T-cell (primary cell): ENCODE measurements around the gene MBD5. TPM values are rescaled to one million over a fixed set of nuclear protein-coding genes. Genes with fewer than 3 reads are reported as not detected.

ENCODE experiments used
- ATAC-seq, 4 experiments: fragments of 200-7000 bp in 3 of 4; fragments of 150-1000 bp in 1 of 4; cut with Tn5 transposase; replicated peaks in 1 of 4; 1 replicate in 3 of 4; 2 replicates in 1 of 4; pipeline ENCODE4 v1.10.0; 2021; ENCODE audit warnings: moderate library complexity in 3 of 4, mild to moderate bottlenecking in 2 of 4, moderate number of reproducible peaks in 1 of 4
- CTCF ChIA-PET, 2 donors: fragments of 300-600 bp; sonication (Branson Sonifier 250); formaldehyde crosslinking; loops; one replicate each; lab custom pipeline; 2022; ENCODE audit warnings: antibody characterized with exemption in 2 of 2; lab: Charles Lee
- POLR2A ChIA-PET, 2 donors: fragments of 300-600 bp; sonication (Branson Sonifier 250); formaldehyde crosslinking; loops; one replicate each; lab custom pipeline; 2022; ENCODE audit warnings: antibody characterized with exemption in 2 of 2; lab: Charles Lee
- DNase-seq, 35 experiments: peaks; one replicate each; pipeline versions ENCODE4 v3.0.0 to v3.0.0-alpha.2; 2013 to 2023
- H3K27ac ChIP-seq: one replicate; pipeline ENCODE4 v1.5.1; 2013; ENCODE audit warnings: low read length
- H3K27me3 ChIP-seq, 2 experiments: replicated peaks in 1 of 2; 1 replicate in 1 of 2; 2 replicates in 1 of 2; pipeline versions ENCODE4 v1.6.1 to v1.7.0; 2013; ENCODE audit warnings: low read length in 1 of 2, mixed read lengths in 1 of 2; ENCODE audit not compliant: control insufficient read depth in 2 of 2, insufficient read depth in 2 of 2; ENCODE audit errors: extremely low read depth in 1 of 2
- H3K36me3 ChIP-seq, 2 donors: 1 replicate in 1 of 2; 2 replicates in 1 of 2; pipeline versions ENCODE4 v1.6.1 to v1.7.0; 2013; ENCODE audit warnings: low read length in 1 of 2; ENCODE audit not compliant: control insufficient read depth in 2 of 2, insufficient read depth in 1 of 2; ENCODE audit errors: extremely low read depth in 1 of 2
- H3K4me1 ChIP-seq, 2 experiments: 1 replicate in 1 of 2; 2 replicates in 1 of 2; pipeline versions ENCODE4 v1.6.1 to v1.7.0; 2013; ENCODE audit warnings: low read length in 2 of 2, mixed read lengths in 1 of 2; ENCODE audit not compliant: insufficient read depth in 2 of 2, control insufficient read depth in 1 of 2; ENCODE audit errors: extremely low read depth in 1 of 2
- H3K4me3 ChIP-seq, 2 donors: 1 replicate in 1 of 2; 2 replicates in 1 of 2; pipeline versions ENCODE4 v1.5.1 to v1.7.0; 2013; ENCODE audit warnings: mild to moderate bottlenecking in 2 of 2, low read length in 1 of 2, moderate library complexity in 1 of 2; ENCODE audit not compliant: control insufficient read depth in 1 of 2; ENCODE audit errors: extremely low read depth in 1 of 2
- H3K9me3 ChIP-seq: 2 replicates; pipeline ENCODE4 v1.7.0; 2013
- H3K27ac Mint-ChIP-seq, 2 donors: one replicate each; pipeline ENCODE4 v1.8.0; 2020 to 2021; ENCODE audit warnings: mild to moderate bottlenecking in 2 of 2, mixed read lengths in 2 of 2
- H3K27me3 Mint-ChIP-seq, 2 donors: one replicate each; pipeline ENCODE4 v1.8.0; 2021 to 2022; ENCODE audit warnings: mixed read lengths in 2 of 2
- H3K36me3 Mint-ChIP-seq: one replicate; pipeline ENCODE4 v1.8.0; 2021; ENCODE audit warnings: mixed read lengths
- H3K4me1 Mint-ChIP-seq, 3 donors: one replicate each; pipeline ENCODE4 v1.8.0; 2020 to 2022; ENCODE audit warnings: mixed read lengths in 3 of 3, mild to moderate bottlenecking in 1 of 3
- H3K4me3 Mint-ChIP-seq, 3 donors: one replicate each; pipeline ENCODE4 v1.8.0; 2020 to 2022; ENCODE audit warnings: mild to moderate bottlenecking in 3 of 3, mixed read lengths in 3 of 3, moderate library complexity in 3 of 3
- H3K9me3 Mint-ChIP-seq, 3 donors: one replicate each; pipeline ENCODE4 v1.8.0; 2020 to 2022; ENCODE audit warnings: mixed read lengths in 3 of 3
- WGBS: methylation state at CpG from one replicate; pipeline ENCODE4 v1.1.5; 2013; ENCODE audit warnings: missing lambda C conversion rate; ENCODE audit not compliant: insufficient coverage; 5-methylcytosine and 5-hydroxymethylcytosine counted together
- total RNA-seq, 35 experiments: library from RNA in 6 of 35; stranded (reverse) in 6 of 35; fragments of 120-200 nt in 1 of 35; gene quantifications; one replicate each; pipeline versions ENCODE4 v1.2.1 to v1.2.4 and lab custom pipeline; 2013 to 2026

The MBD5 gene
- total RNA-seq, 5 donors from 2014 or later (not counting 1 experiment from before 2014, with no cell fraction given), result 34.6 to 81.9 (median 45.6) TPM

DNA sequence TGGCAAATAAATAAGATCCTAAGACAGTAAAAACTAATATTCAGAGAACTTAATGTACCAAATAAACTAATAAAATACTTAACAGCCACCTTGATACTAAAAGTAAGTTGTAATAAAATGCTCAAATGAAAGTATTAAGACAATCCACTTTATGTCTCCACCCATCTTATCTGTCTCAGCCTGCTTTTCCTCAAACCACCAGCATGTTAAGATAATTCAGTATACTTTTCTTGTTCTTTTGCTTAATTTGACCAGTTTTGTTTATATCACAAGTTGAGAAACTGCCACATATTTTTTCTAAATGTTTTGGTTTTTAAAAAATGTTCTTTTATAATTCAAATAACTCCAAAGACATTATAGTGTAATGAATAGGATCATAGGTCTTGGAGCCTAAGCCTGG lies 142.0 kb downstream of the MBD5 start:
- Mint-ChIP-seq H3K9me3 (no peaks in the 10 kb centered on the region), H3K4me1 (peaks cover 0 to 4% (median 2%) of the 10 kb centered on the region in 3 donors), H3K27me3 (no peaks in the 10 kb centered on the region), H3K36me3 (peaks cover 14% of the 10 kb centered on the region), H3K27ac (no peak overlapping the region), H3K4me3 (no peak overlapping the region)
- CTCF ChIA-PET, result no interaction called here
- DNase-seq (no peak), ATAC-seq (no peak)
- H3K27me3 ChIP-seq, result no peaks in the 10 kb centered on the region
- POLR2A ChIA-PET, result no interaction called here
- no peak overlapping the region for H3K4me3 ChIP-seq
- H3K27ac ChIP-seq, result no peak overlapping the region
- H3K4me1 ChIP-seq, result no peaks in the 10 kb centered on the region
- no peaks in the 10 kb centered on the region for H3K9me3 ChIP-seq
- no peaks in the 10 kb centered on the region for H3K36me3 ChIP-seq

DNA sequence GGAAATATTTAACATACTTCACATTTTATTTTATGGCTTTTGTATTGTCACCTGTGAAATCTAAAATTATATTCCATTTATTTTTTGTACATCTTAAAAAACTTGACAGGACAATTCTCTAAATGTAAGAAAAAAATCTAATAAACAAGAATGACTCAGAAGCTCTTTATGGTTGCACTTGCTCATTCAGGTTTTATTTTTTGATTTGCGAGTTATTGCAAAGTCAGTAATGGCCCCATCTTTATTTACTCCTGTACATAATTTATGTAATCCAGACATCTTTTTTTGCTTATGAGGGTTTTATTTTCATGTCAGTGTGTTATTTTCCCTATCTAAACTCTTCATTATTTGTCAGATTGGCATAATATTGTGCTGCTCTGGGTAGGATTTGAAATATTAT lies 145.1 kb downstream of the MBD5 start:
- Mint-ChIP-seq H3K4me3 (no peak overlapping the region), H3K9me3 (peaks cover 4 to 11% (median 5%) of the 10 kb centered on the region in 3 donors), H3K4me1 (peaks cover 0 to 6% (median 4%) of the 10 kb centered on the region in 3 donors), H3K27ac (no peak overlapping the region), H3K36me3 (peaks cover 26% of the 10 kb centered on the region), H3K27me3 (no peaks in the 10 kb centered on the region)
- Histone ChIP-seq H3K27ac (no peak overlapping the region), H3K36me3 (no peaks in the 10 kb centered on the region), H3K9me3 (no peaks in the 10 kb centered on the region), H3K4me1 (no peaks in the 10 kb centered on the region), H3K27me3 (no peaks in the 10 kb centered on the region), H3K4me3 (no peak overlapping the region)
- POLR2A ChIA-PET, result no interaction called here
- ATAC-seq (no peak), DNase-seq (no peak)
- WGBS, result no CpG with 5 or more reads among the region's 1 CpG
- CTCF ChIA-PET, result no interaction called here

DNA sequence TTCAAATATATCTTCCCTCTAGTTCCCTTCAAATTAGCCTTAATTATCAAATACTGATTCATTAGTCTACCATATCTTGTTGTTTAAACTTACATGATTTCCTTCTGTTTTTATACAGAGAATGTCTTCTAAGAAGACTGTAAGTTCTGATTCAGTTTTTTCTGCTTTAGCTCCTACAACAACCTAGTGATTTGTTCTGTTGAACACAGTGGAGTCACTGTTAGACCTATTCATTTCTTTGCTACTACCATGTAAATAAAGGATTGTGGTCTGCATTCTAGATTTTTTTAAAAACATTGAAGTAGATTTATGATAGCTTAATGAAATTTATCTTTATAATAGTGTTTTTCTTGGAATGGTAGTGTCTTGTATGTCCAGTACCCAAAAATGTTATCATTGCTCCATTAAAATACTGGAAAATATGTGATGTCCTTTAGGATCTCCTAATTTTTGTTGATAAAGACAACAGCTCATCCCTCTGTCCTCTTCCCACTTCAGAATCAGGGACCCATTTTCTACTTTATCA lies 146.4 kb downstream of the MBD5 start:
- peaks cover 4 to 11% (median 5%) of the 10 kb centered on the region in 3 donors for H3K9me3 Mint-ChIP-seq

DNA sequence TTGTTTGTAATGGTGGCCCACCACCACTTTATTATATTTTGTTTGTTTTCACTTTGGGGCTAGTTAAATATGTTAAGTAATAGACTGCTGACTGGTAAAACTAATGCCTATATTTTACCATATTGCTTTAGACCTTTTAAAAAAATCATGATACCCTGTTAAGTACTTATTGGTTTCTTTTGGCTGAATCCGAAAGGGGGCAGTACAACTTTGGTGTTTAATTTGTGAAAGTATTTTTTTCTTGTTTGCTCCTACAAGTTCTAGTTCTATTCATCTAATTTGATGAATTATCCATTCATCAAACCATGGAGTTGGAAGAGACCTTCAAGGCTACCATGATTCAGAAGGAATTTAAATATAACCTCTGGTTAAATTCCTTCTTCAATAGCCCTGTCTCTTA lies 147.0 kb downstream of the MBD5 start:
- CTCF ChIA-PET, result interaction anchor here in 1 of 2 donors (0.7 kb wide), 1 partner anchor 98 kb away, joined by 3 read pairs; no protein-coding TSS in a partner anchor
- WGBS, result no CpG with 5 or more reads among the region's 1 CpG
- H3K36me3 Mint-ChIP-seq, result peaks cover 35% of the 10 kb centered on the region

More for the DNA sequence above, 146.4 kb downstream of the MBD5 start:
- ChIA-PET CTCF (interaction anchor here in 1 of 2 donors (0.7 kb wide), 1 partner anchor 97 kb away, joined by 3 read pairs; no protein-coding TSS in a partner anchor), POLR2A (no interaction called here)
- Histone ChIP-seq H3K4me1 (no peaks in the 10 kb centered on the region), H3K36me3 (no peaks in the 10 kb centered on the region), H3K4me3 (no peak overlapping the region), H3K27ac (no peak overlapping the region), H3K27me3 (no peaks in the 10 kb centered on the region), H3K9me3 (no peaks in the 10 kb centered on the region)
- no peak overlapping the region for H3K4me3 Mint-ChIP-seq
- no peaks in the 10 kb centered on the region for H3K27me3 Mint-ChIP-seq
- DNase-seq (no peak), ATAC-seq (no peak)
- H3K27ac Mint-ChIP-seq, result no peak overlapping the region
- peaks cover 0 to 6% (median 4%) of the 10 kb centered on the region in 3 donors for H3K4me1 Mint-ChIP-seq
- peaks cover 32% of the 10 kb centered on the region for H3K36me3 Mint-ChIP-seq

DNA sequence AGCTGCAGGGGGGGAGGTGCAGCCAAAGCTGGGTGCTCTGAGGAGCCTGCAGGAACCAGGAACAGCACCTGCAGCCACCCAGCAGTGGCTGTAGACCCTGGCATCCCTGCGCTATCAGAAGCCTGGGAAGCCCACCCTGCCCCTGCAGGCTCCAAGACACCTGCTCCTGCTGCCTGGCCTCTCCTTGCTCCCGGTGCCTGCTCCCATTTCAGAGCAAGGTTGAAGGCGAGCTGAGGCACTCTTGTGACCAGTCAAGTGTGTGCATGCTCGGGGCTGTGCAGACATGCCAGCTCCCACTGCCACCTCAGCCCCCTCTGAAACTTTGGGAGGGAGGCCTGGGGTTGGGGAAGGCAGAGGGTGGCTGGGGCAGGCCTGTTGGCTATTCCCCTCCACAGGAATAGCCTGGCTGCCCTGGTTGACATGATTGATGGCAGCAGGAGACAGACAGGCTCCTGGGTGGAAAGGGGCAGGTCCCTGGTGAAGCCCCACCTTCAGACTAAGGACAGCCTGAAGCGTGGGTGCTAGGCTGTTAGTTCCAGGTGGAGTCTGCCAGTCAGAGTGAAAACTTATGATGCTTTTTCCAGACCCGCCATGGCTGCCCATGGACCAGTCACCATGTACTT lies 151.4 kb downstream of the MBD5 start:
- no peak for DNase-seq
- Mint-ChIP-seq H3K4me1 (peaks cover 0 to 6% (median 2%) of the 10 kb centered on the region in 3 donors), H3K9me3 (peaks cover 4 to 11% (median 5%) of the 10 kb centered on the region in 3 donors), H3K27ac (no peak overlapping the region), H3K36me3 (peaks cover 36% of the 10 kb centered on the region), H3K27me3 (no peaks in the 10 kb centered on the region), H3K4me3 (no peak overlapping the region)
- 85% methylated on average over 4 of the region's 6 CpGs for WGBS
- H3K4me3 ChIP-seq, result no peak overlapping the region
- no peaks in the 10 kb centered on the region for H3K27me3 ChIP-seq
- ChIA-PET POLR2A (no interaction called here), CTCF (no interaction called here)
- H3K9me3 ChIP-seq, result no peaks in the 10 kb centered on the region
- ATAC-seq, result no peak
- peaks cover 0 to 3% of the 10 kb centered on the region in 2 donors for H3K36me3 ChIP-seq
- no peaks in the 10 kb centered on the region for H3K4me1 ChIP-seq
- no peak overlapping the region for H3K27ac ChIP-seq

More for the DNA sequence above, 147.0 kb downstream of the MBD5 start:
- Histone ChIP-seq H3K27ac (no peak overlapping the region), H3K9me3 (no peaks in the 10 kb centered on the region), H3K36me3 (peaks cover 0 to 1% of the 10 kb centered on the region in 2 donors), H3K4me1 (no peaks in the 10 kb centered on the region), H3K27me3 (no peaks in the 10 kb centered on the region), H3K4me3 (no peak overlapping the region)
- Mint-ChIP-seq H3K27ac (no peak overlapping the region), H3K9me3 (peaks cover 4 to 11% (median 5%) of the 10 kb centered on the region in 3 donors), H3K4me3 (no peak overlapping the region), H3K4me1 (peaks cover 0 to 6% (median 2%) of the 10 kb centered on the region in 3 donors), H3K27me3 (no peaks in the 10 kb centered on the region)
- POLR2A ChIA-PET, result no interaction called here
- DNase-seq (no peak), ATAC-seq (no peak)

DNA sequence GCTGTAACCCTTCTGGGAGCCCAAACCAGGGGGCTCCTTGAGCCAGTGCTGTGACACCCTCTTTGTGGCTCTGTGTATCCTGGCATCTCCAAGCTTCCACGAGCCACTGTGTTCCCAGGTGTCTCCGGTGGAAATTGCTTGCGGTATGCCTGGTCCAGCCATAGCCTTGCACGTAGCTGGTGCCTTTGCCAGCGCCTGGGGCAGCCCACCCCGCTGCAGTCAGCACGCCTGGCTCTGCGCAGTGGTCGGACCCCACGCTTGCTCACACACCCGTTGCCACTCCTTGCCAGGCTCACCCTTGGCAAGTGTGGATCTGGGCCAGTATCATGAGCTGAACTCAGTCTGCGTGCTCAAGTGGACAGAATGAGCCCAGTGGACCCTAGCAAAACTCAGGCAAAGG lies 152.3 kb downstream of the MBD5 start:
- DNase-seq (no peak), ATAC-seq (no peak)
- Histone ChIP-seq H3K27ac (no peak overlapping the region), H3K4me3 (no peak overlapping the region), H3K27me3 (no peaks in the 10 kb centered on the region), H3K9me3 (no peaks in the 10 kb centered on the region), H3K36me3 (peaks cover 0 to 3% of the 10 kb centered on the region in 2 donors), H3K4me1 (no peaks in the 10 kb centered on the region)
- H3K4me1 Mint-ChIP-seq, result peaks cover 0 to 2% (median 1%) of the 10 kb centered on the region in 3 donors
- no peaks in the 10 kb centered on the region for H3K27me3 Mint-ChIP-seq
- ChIA-PET POLR2A (no interaction called here), CTCF (no interaction called here)
- no peak overlapping the region for H3K4me3 Mint-ChIP-seq
- 97% methylated on average over 12 of the region's 12 CpGs for WGBS
- H3K36me3 Mint-ChIP-seq, result peaks cover 34% of the 10 kb centered on the region
- no peak overlapping the region for H3K27ac Mint-ChIP-seq
- peaks cover 4 to 11% (median 4%) of the 10 kb centered on the region in 3 donors for H3K9me3 Mint-ChIP-seq
